HG03442 (cell line): ENCODE data around the gene PIP4K2B.
A peak's percentile ranks its signal among the peaks of the same experiment; 100 is the strongest.
"Not testable (repeated sequence)": the region's sequence is repeated elsewhere in the genome, so short reads cannot be mapped to it uniquely, and the experiment has no call there.

Source experiments
- ATAC-seq: cut with Tn5 transposase; IDR thresholded peaks from one replicate; pipeline ENCODE4 v1.9.1; 2021; ENCODE audit warnings: mild to moderate bottlenecking, moderate library complexity; ENCODE audit not compliant: unreplicated experiment

PIP4K2B gene

GRCh38 chr17:38799501-38800236, at the start of gene PIP4K2B:
Gene PIP4K2B, minus strand, starts transcription at chr17:38799556. Its CDS starts 132 bp downstream, at chr17:38799424.
- peak; percentile 84 for ATAC-seq

GRCh38 chr17:38848557-38848891, 49.2 kb upstream of the PIP4K2B start:
- ATAC-seq, result no peak

- no peak for ATAC-seq
These were observed 45.0 kb upstream of the PIP4K2B start for GRCh38 chr17:38844261-38844757.

DNA sequence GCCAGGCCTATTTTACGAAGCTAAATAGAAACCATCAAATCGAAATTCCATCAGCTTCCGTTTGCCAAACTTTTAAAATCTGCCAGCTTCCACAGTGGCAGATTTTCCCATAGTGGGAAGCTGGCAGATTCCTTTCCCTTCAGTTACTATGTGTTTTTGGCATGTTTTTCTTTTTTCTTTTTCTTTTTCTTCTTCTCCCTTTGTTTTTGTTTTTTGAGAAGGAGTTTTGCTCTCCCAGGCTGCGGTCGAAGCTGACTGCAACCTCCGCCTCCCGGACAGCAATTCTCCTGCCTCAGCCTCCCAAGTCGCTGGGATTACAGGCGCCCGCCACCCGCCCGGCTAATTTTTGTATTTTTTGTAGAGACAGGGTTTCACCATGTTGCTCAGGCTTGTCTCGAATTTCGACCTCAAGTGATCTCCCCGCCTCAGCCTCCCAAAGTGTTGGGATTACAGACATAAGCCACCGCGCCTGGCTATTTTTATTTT, 26.4 kb upstream of the PIP4K2B start:
- ATAC-seq, result no peak

DNA sequence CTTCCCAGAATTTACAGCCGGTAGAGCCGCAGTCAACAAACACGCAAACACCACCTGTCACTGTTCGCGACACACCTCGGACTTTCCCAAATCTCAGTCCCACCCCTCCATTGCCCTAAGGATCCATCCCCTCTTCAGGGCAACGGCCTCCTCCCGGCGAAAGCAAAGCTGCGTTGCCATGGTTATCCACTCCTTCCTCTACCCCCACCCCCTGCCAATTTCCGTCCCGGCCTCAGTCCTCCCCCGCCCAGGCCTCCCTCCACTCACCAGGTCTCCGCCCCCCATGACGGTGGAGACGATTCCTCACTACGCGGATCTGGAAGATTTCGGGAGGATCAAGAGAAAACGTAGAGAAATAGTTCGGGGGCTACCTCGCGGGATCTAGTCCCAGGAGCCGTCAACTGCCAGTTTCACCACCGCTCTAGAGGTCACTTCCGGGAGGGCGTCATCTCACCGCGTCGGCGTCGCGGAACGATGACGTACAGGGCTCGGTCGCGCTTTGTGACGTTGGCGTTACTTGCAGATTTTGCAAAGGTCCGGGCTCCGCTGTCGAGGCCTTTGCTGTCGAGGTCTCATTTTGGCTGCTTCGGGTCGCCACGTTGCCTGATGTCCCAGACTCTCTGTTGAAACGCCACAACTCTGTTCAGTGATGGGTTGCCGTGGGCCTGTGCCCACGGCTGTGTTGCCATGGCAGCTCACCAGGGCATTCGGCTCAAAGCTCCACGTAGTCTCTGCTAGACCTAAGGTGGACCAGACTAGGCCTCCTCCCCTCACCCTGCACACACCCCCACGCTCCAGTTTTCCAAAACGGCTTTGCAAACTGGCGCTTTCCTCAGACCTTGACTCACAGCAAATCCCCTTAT, 25.8 kb upstream of the PIP4K2B start, which contains the start of gene CWC25:
Gene CWC25 (minus strand): TSS at position 423 of the 863 bp plus-strand sequence. CDS start 138 bp downstream, at position 285.
- peak; percentile 78 for ATAC-seq

DNA sequence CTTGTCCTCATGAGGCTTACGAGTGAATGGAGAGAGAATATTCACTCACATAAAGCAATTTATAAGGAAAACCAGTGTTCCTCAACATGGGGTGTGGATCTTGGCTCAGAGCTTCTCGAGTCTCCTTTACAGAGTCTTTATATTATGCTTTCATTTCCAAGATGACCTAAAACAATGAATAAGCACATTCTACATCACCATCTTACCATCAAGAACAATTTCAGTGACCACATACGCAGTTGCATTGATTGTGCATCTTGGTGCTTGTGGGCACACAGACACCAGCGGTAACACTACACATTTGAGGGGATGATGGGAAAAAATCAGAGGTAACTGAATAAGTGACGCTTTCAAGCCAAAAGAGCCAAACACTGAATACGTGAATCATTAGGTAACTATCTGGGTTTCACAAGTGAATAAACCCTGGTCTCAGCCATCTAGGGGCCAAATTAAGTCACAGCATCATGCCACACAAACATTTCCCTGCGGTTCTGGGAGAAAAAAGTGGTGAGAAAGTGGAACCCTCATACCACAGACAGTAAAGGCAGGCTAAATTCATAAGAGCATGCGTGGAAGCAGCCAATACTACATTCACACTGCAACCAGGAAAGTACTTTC, 16.3 kb upstream of the PIP4K2B start:
- ATAC-seq, result no peak

DNA sequence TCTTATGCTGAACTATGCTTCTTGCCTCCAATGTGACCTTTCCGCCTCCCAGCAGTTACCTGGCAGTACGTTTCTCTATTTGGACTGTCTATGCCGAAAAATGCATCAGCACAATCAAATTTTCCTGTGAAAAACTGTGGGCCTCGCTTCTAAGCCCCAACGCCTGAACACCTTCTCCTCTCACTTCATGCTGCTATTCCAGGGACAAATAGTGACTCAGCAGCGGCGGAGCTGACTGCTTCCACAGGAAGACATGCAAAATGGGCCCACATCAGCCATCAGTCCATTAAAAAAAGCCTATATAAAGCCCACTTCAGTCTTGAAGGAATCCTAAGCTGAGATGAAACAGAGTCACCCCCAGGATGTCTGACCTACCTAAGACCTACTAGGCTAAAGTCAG, 10.5 kb upstream of the PIP4K2B start:
- ATAC-seq, result no peak

DNA sequence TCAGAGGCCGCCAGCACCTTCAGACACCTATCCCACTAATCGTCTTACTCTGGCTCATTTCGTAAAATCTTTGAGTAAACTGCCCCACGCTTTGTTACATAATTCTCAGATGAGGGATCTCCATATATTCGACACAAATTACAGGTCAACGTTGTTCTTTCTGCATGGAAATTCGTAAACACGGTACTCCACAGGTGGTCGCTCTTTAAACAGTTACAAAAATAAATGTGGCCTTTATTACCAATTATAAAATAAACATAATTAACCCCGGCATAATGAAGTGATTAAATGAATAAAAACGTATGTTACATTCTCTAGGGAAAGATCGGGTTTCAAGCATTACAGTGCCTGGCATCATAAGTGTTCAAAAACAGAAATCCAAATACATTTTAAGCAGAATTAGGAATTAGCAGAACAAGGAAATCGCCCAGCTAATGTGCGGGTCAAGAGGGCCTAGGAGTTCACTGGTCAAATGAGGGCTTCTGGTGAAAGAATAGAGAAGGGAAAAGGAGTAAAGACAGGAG, 943 bp upstream of the PIP4K2B start:
- no peak for ATAC-seq

DNA sequence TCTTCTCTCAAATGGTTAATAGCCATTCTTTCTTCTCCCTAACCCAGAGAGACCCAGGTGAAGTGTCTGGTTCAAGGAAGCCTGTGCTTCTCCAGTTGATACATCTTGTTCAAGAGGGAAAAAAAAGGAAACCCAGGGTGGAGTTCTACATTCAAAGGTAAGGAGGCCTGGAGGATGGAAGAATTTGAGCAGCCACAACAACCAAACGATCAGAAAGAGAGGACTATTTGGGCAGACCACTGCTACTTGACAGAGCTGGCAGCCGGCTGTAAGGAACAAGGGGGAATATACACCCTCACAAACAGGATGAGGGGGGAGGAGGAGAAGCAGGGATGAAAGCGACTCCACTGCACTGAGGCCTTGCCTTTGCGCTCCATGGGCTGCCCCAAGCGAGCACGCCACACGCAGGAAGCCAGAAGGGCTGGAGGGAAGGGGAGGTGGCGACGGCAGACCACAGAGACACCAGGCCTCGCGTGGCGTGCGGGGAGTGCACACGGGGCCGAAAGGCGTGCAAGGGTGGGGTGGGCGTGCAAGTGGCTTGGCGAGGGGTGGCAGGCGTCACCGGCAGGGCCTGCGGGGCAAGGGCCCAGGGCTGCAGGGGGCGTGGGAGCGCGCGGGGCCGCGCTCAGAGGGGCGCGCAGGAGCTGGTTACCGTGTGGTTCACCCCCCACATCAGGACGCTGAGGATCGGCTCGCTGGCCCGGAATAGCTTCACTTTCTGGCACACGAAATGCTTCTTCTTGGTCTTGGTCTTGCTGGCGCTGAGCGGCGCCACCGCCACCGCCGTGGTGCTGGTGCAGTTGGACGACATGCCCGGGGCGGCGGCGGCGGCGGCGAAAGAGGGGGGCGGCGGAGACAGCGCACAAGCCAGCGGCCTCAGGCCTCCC, 499 bp downstream of the PIP4K2B start:
- ATAC-seq, result peak; percentile 13

DNA sequence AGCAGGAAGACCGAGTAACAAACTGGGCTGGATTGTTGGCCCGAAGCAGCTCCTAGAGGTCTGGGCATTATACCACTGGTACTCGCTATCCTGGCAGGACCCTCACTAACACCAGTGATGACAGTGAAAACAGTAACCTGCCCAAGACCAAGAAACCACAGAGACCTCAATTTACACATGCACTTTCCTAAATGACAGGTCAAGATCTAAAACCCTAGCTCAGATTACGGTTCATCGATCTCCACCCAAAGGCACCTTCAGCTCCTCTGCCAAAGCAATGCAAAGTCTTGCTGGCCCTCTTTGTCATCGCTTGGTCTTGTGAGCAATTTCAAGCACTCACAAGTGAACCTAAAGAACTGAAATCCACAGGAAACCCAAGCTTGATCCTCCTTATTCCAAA, 1.5 kb downstream of the PIP4K2B start:
- no peak for ATAC-seq

- ATAC-seq, result no peak
These were observed 2.2 kb downstream of the PIP4K2B start for GRCh38 chr17:38797158-38797490.

DNA sequence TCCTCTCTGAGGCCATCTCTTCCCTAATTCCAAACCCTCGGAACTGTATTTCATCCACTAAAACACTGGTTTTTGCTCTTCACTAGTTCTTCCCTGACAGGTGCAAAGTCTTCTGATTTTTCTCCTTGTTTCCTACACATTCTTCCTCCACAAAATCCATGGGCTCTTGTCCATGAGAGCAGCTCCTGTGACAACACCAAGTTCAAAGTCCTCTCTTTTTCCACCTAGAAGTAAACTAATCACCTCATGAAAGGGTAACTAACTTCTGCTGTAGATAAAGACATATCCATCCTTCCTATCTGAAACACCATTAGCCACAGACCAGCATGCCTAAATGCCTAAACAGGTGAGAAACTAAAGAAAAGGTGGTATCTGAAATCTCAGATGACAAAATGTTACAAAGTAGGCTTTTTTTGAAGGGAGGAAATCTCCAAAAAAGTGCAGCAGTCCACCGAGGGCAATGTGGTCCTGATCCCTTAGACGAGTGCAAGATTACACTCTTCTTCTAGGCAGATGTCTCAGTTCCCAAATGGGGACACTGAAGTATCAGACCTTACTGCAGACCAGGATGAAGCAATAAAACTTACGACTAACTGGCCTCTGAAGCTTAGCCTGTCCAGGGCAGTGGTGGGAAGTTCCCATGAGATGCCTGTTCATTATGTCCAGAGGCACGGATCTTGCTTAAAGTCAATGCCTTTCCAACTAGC, 2.8 kb downstream of the PIP4K2B start:
- ATAC-seq, result no peak

- ATAC-seq, result no peak
These were observed 5.1 kb downstream of the PIP4K2B start for GRCh38 chr17:38794221-38794620.

GRCh38 chr17:38791162-38791561, 8.2 kb downstream of the PIP4K2B start:
- no peak for ATAC-seq

- not testable (repeated sequence) for ATAC-seq
These were observed 9.1 kb downstream of the PIP4K2B start for GRCh38 chr17:38790148-38790707.

GRCh38 chr17:38789185-38789584, 10.2 kb downstream of the PIP4K2B start:
- no peak for ATAC-seq

DNA sequence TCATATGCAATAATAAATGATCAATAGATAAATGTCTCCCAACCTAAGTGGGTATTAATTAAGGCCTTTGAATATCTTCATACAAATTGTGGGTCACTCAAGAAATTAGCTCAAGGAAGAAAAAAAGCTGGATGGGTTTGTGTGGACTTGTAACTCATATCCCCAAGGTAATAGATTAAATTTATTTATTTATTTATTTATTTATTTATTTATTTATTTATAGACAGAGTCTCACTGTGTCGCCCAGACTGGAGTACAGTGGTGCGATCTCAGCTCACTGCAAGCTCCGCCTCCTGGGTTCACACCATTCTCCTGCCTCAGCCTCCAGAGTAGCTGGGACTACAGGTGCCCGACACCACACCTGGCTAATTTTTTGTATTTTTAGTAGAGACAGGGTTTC, 11.4 kb downstream of the PIP4K2B start:
- not testable (repeated sequence) for ATAC-seq

DNA sequence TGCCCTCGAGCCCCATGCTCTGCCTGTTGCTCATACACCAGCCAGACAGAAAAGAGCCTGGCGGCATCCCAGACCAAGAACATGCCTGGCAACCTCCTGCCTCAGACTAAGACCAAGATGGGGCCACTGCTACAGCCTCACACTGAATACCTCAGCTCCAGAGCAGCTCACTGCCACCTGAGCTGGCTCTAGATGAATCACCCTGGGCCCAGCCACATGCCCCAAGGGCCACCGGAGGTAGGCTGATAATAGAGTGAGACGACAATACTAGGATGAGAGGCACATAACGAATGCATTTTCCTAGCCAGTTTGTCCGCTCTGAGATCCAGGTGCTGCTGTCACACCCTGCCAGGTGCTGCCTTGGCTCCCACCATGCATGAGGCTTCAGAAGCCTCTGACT, 13.0 kb downstream of the PIP4K2B start:
- ATAC-seq, result no peak

- no peak for ATAC-seq
These were observed 16.1 kb downstream of the PIP4K2B start for GRCh38 chr17:38783227-38783626.
